Activated T-helper 1 cell treated with anti-CD3 and anti-CD28 coated beads, Interleukin-12 subunit alpha, Interleukin-12 subunit beta, Interleukin-2, Interleukin-4 antibody, amounts not matched to agents 30 ng/mL and 10 ng/mL and 1 ng/mL, durations not matched to agents 14 hours and 24 hours and 36 hours (primary cell): ENCODE results near the gene TSEN2. TPM values are rescaled to one million over a fixed set of nuclear protein-coding genes. Genes with fewer than 3 reads are reported as not detected.

Experiments
- DNase-seq: peaks from one replicate; pipeline ENCODE4 v3.0.0; 2021; ENCODE audit warnings: low spot score
- H3K27ac Mint-ChIP-seq: one replicate; pipeline ENCODE4 v1.8.0; 2021; ENCODE audit warnings: mild to moderate bottlenecking, mixed read lengths
- H3K27me3 Mint-ChIP-seq: one replicate; pipeline ENCODE4 v1.8.0; 2022; ENCODE audit warnings: mild to moderate bottlenecking, moderate library complexity, mixed read lengths; ENCODE audit not compliant: insufficient read depth
- H3K36me3 Mint-ChIP-seq: one replicate; pipeline ENCODE4 v1.8.0; 2021; ENCODE audit warnings: low read depth, mixed read lengths
- H3K4me1 Mint-ChIP-seq: one replicate; pipeline ENCODE4 v1.8.0; 2021; ENCODE audit warnings: low read depth, mixed read lengths
- H3K4me3 Mint-ChIP-seq: one replicate; pipeline ENCODE4 v1.8.0; 2021; ENCODE audit warnings: mild to moderate bottlenecking, moderate library complexity, mixed read lengths
- H3K9me3 Mint-ChIP-seq: one replicate; pipeline ENCODE4 v1.8.0; 2021; ENCODE audit warnings: mixed read lengths
- intact Hi-C: fragments of 100-400 bp; cut with micrococcal nuclease; formaldehyde crosslinking; loops from one replicate; pipeline ENCODE4 v1.15.1; 2024
- total RNA-seq: library from RNA; stranded (reverse); gene quantifications from 2 replicates; pipeline ENCODE4 v1.2.3, GENCODE V29; 2022

The TSEN2 gene
- total RNA-seq, 1 donor from 2014 or later = 33.5 TPM

DNA sequence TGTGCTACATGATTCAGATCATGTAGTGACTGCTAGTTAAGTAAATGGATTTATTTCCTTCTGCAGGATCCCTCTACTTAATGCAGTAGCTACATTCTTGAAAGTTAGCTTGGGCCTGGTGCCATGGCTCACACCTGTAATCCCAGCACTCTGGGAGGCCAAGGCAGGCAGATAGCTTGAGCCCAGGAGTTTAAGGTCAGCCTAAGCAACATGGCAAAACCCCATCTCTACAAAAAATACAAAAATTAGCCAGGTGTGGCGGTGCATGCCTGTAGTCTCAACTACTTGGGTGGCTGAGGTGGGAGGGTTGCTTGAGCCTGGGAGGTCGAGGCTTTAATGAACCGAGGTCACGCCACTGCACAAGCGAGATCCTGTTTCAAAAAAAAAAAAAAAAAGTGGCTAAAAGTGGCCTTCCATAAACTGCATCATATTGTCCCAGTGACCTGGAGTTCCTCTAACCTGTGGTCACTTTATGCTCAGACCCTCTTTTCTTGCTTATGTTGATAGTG lies 22.0 kb downstream of the TSEN2 start:
- no peaks in the 10 kb centered on the region for H3K4me1 Mint-ChIP-seq

DNA sequence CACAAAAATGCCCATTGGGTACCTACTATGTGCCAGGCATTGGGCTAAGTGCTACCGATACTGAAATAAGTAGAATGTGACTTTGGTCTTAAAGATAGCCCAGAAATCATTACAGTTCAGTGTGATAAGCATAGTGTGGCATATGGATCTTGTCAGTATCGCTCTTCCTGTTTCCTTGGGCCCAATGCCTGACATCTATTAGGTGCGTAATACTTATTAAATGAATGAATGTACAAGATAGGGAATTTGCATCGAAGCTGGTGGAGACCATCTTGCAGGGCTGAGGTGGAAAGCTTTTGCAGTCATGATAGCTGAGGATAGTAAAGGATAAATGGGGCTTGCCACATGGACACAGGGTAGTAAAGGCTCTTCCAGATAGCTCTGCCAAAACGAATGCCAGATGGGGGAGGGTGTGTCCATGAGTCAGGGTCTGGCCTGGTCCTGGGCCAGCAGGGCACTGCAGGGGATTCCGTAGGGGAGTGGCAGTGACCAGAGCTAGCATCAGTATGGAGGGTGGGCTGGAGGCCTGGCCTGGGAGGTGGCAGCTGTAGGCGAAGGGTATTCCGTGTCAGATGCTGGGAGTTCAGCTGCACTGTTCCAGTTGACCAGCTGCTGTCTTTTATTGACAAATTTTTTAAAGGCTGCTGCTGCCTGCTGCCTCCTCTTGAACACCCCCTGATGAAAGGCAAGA lies 23.5 kb downstream of the TSEN2 start:
- Mint-ChIP-seq H3K36me3 (peaks cover 21% of the 10 kb centered on the region), H3K4me3 (no peak overlapping the region), H3K9me3 (no peaks in the 10 kb centered on the region), H3K27me3 (no peaks in the 10 kb centered on the region), H3K27ac (no peak overlapping the region), H3K4me1 (no peaks in the 10 kb centered on the region)
- intact Hi-C loops = no loop called here
- no peak for DNase-seq

More for the DNA sequence above, 22.0 kb downstream of the TSEN2 start:
- H3K27me3 Mint-ChIP-seq = no peaks in the 10 kb centered on the region
- no peaks in the 10 kb centered on the region for H3K9me3 Mint-ChIP-seq
- intact Hi-C loops = no loop called here
- H3K27ac Mint-ChIP-seq = no peak overlapping the region
- no peak for DNase-seq
- peaks cover 21% of the 10 kb centered on the region for H3K36me3 Mint-ChIP-seq
- no peak overlapping the region for H3K4me3 Mint-ChIP-seq

DNA sequence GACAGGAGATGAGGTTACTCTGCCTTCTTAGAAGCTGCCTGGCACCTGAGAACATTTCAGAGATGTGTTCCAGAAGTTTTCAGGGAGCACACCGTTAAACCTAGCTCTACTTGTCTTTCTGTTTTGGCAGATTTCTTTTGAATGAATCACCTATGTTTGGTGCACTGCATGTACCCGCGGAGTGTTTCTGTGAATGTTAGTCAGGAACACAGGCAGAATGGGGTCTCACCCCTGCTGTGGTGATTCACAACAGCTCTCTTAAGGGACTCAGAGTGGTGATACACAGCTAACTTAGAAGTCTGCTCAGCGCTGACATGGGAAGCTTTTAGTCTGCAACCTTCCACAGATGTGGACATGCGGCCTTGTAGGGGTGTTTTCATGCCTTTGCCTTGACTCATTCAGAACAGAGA lies 24.0 kb downstream of the TSEN2 start:
- Mint-ChIP-seq H3K27ac (no peak overlapping the region), H3K4me1 (no peaks in the 10 kb centered on the region), H3K4me3 (no peak overlapping the region)

DNA sequence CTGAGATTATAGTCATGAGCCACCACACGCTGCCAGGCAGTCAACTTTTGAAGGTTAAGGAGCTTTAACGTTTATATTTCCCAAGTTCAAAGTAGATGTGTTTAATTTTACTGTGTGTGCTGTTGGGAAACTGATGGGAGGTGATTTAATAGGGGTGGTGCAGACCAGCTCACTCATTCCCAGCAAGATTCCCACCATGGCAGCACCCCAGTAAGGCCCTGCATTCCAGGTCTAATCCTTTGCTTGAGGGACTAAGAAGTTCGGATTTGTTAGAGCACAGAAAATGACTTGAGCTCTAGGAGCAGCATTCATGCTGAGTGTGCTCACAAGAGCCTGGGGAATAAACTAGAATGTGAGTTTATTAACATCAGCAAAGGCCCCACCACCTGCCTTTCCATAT lies 25.2 kb downstream of the TSEN2 start:
- Mint-ChIP-seq H3K4me3 (no peak overlapping the region), H3K27me3 (no peaks in the 10 kb centered on the region), H3K36me3 (peaks cover 13% of the 10 kb centered on the region), H3K27ac (no peak overlapping the region), H3K9me3 (no peaks in the 10 kb centered on the region), H3K4me1 (no peaks in the 10 kb centered on the region)
- intact Hi-C loops = no loop called here
- DNase-seq = no peak

More for the DNA sequence above, 24.0 kb downstream of the TSEN2 start:
- intact Hi-C loops = no loop called here
- Mint-ChIP-seq H3K9me3 (no peaks in the 10 kb centered on the region), H3K27me3 (no peaks in the 10 kb centered on the region), H3K36me3 (peaks cover 18% of the 10 kb centered on the region)
- DNase-seq = no peak

- H3K36me3 Mint-ChIP-seq = peaks cover 8% of the 10 kb centered on the region
- intact Hi-C loops = no loop called here
- H3K27ac Mint-ChIP-seq = no peak overlapping the region
- no peaks in the 10 kb centered on the region for H3K9me3 Mint-ChIP-seq
- no peak overlapping the region for H3K4me3 Mint-ChIP-seq
- H3K27me3 Mint-ChIP-seq = no peaks in the 10 kb centered on the region
- DNase-seq = no peak
- H3K4me1 Mint-ChIP-seq = no peaks in the 10 kb centered on the region
Observed at GRCh38 chr3:12512534-12513118, 28.3 kb downstream of the TSEN2 start.

- Mint-ChIP-seq H3K4me3 (no peak overlapping the region), H3K36me3 (peaks cover 6% of the 10 kb centered on the region), H3K9me3 (no peaks in the 10 kb centered on the region), H3K4me1 (no peaks in the 10 kb centered on the region), H3K27me3 (no peaks in the 10 kb centered on the region), H3K27ac (no peak overlapping the region)
- intact Hi-C loops = no loop called here
- DNase-seq = no peak
Observed at GRCh38 chr3:12513694-12514446, 29.6 kb downstream of the TSEN2 start.

GRCh38 chr3:12515631-12516030 lies 31.4 kb downstream of the TSEN2 start:
- no peaks in the 10 kb centered on the region for H3K9me3 Mint-ChIP-seq
- no peak for DNase-seq
- H3K4me1 Mint-ChIP-seq = no peaks in the 10 kb centered on the region
- intact Hi-C loops = no loop called here
- no peak overlapping the region for H3K27ac Mint-ChIP-seq
- no peaks in the 10 kb centered on the region for H3K27me3 Mint-ChIP-seq
- H3K36me3 Mint-ChIP-seq = peaks cover 3% of the 10 kb centered on the region
- H3K4me3 Mint-ChIP-seq = no peak overlapping the region

DNA sequence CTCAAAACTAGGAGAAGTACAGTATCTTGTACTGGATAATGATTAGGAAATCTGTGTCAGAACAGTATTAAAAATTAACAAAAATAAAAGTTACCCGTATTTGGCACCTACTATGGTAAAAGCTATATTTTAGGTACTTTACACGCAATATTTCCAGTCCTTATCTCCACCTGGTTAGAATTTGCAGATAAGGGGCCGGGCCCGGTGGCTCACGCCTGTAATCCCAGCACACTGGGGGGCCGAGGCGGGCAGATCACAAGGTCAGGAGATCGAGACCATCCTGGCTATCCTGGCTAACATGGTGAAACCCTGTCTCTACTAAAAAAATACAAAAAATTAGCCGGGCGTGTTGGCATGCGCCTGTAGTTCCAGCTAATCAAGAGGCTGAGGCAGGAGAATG lies 32.6 kb downstream of the TSEN2 start:
- Mint-ChIP-seq H3K4me3 (no peak overlapping the region), H3K27me3 (no peaks in the 10 kb centered on the region), H3K4me1 (no peaks in the 10 kb centered on the region), H3K36me3 (peaks cover 9% of the 10 kb centered on the region), H3K9me3 (no peaks in the 10 kb centered on the region), H3K27ac (no peak overlapping the region)
- intact Hi-C loops = no loop called here
- no peak for DNase-seq

DNA sequence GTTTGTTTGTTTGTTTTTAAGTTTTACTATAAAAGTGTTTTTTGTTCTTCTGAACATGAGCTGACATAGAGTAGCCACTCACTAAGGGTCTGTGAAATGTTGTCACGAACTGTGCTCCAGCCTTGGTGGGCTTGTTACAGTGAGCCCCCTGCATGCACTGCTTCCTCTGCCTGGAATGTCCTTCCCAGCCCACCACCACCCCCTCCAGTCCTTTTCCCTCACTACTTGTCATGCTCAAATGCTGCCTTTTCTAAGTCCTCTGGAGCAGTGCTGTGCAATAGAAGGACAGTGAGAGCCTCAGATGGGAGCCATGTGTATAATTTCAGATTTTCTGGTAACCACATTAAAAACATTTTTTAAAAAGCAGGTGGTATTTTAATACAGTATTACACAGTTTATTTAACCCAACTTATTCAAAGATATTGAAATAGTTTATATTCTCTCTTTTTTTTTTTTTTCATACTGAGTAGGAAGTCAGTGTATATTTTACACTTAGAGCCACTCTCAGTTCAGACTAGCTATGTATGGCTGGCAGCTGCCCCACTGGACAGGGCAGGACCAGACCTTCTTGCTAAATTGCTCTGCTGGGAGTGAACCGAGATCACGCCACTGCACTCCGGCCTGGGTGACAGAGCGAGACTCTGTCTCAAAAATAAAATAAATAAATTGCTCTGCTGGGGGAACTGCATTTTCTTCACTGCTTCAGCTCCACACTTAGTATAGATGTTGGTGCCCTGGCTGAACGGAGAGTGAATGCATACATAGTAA lies 34.2 kb downstream of the TSEN2 start:
- H3K36me3 Mint-ChIP-seq = peaks cover 13% of the 10 kb centered on the region
- intact Hi-C loops = no loop called here
- H3K9me3 Mint-ChIP-seq = no peaks in the 10 kb centered on the region
- H3K4me1 Mint-ChIP-seq = no peaks in the 10 kb centered on the region
- no peak overlapping the region for H3K27ac Mint-ChIP-seq
- DNase-seq = no peak
- no peak overlapping the region for H3K4me3 Mint-ChIP-seq
- H3K27me3 Mint-ChIP-seq = no peaks in the 10 kb centered on the region

GRCh38 chr3:12521010-12521409 lies 36.7 kb downstream of the TSEN2 start:
- DNase-seq = no peak
- Mint-ChIP-seq H3K27me3 (no peaks in the 10 kb centered on the region), H3K9me3 (no peaks in the 10 kb centered on the region), H3K4me3 (no peak overlapping the region), H3K27ac (no peak overlapping the region), H3K36me3 (peaks cover 11% of the 10 kb centered on the region), H3K4me1 (no peaks in the 10 kb centered on the region)
- intact Hi-C loops = no loop called here

- DNase-seq = no peak
- H3K4me3 Mint-ChIP-seq = no peak overlapping the region
- no peak overlapping the region for H3K27ac Mint-ChIP-seq
- peaks cover 16% of the 10 kb centered on the region for H3K36me3 Mint-ChIP-seq
- intact Hi-C loops = no loop called here
- H3K4me1 Mint-ChIP-seq = no peaks in the 10 kb centered on the region
- no peaks in the 10 kb centered on the region for H3K9me3 Mint-ChIP-seq
- no peaks in the 10 kb centered on the region for H3K27me3 Mint-ChIP-seq
Observed at GRCh38 chr3:12522721-12523120, 38.4 kb downstream of the TSEN2 start.

DNA sequence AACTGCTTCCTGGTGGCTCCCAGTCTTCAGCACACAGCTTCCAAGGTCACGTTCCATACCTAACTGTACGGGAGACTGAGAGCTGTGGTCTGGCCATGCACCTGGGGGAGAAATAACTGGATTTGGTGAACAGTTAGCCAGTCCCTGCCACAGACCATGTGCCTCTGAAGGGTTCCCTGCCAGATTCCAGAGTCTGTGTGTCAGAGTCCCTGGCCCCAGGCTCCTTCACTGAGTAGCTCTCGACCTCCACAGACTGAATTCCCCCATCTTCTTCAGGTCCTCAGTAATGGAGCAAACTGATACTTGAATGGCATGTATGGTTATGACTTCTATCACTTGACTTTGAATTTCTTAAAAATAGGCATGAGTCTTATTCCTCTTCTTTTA lies 43.5 kb downstream of the TSEN2 start:
- H3K4me3 Mint-ChIP-seq = no peak overlapping the region
- peaks cover 18% of the 10 kb centered on the region for H3K36me3 Mint-ChIP-seq
- DNase-seq = no peak
- intact Hi-C loops = no loop called here
- H3K4me1 Mint-ChIP-seq = no peaks in the 10 kb centered on the region
- no peaks in the 10 kb centered on the region for H3K27me3 Mint-ChIP-seq
- no peaks in the 10 kb centered on the region for H3K9me3 Mint-ChIP-seq
- no peak overlapping the region for H3K27ac Mint-ChIP-seq
